Peyer's patch (tissue), 4 donors: ENCODE results near the gene LRRC9.

Source experiments
- POLR2A ChIP-seq, 2 donors: fragments of 450-650 bp; IDR thresholded peaks; one replicate each; pipeline ENCODE4 v1.5.1; 2017; ENCODE audit warnings: antibody characterized with exemption in 2 of 2, mild to moderate bottlenecking in 2 of 2, moderate library complexity in 2 of 2
- TF ChIP-seq, protein P1 (sequence below), 6 experiments: fragments of 450-650 bp in 4 of 6; fragments of 200-600 bp in 2 of 6; sonication (generic) in 1 of 6; IDR thresholded peaks; one replicate each; pipeline ENCODE4 v1.5.1; 2017 to 2019; ENCODE audit warnings: antibody characterized with exemption in 6 of 6, mild to moderate bottlenecking in 3 of 6, moderate library complexity in 1 of 6

DNA sequence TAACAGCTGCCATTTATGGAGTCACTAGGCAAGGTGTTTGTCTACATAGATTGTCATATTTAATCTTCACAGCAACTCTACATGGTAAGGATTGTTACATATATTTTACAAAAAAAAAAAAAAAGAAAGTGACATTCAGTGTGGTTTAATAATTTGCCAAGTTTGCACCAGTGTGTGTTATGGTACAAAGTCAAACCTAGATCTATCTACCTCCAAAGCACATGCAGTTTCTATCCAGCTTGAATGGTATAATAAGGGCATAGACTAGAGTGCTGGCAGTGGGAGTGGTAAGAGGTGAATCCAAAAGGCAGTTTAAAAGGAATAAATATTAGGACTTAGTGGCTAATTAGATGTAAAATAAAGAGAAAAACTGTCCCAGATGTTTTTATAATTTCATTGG lies 105.6 kb downstream of the LRRC9 start:
- TF ChIP-seq, protein P1, sequence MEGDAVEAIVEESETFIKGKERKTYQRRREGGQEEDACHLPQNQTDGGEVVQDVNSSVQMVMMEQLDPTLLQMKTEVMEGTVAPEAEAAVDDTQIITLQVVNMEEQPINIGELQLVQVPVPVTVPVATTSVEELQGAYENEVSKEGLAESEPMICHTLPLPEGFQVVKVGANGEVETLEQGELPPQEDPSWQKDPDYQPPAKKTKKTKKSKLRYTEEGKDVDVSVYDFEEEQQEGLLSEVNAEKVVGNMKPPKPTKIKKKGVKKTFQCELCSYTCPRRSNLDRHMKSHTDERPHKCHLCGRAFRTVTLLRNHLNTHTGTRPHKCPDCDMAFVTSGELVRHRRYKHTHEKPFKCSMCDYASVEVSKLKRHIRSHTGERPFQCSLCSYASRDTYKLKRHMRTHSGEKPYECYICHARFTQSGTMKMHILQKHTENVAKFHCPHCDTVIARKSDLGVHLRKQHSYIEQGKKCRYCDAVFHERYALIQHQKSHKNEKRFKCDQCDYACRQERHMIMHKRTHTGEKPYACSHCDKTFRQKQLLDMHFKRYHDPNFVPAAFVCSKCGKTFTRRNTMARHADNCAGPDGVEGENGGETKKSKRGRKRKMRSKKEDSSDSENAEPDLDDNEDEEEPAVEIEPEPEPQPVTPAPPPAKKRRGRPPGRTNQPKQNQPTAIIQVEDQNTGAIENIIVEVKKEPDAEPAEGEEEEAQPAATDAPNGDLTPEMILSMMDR (IDR thresholded peaks at IDR 0.05), result no peak
- TF ChIP-seq POLR2A (IDR thresholded peaks at IDR 0.05), result no peak
